ENCODE data around the gene KLF14.
"Not testable (repeated sequence)": the region's sequence is repeated elsewhere in the genome, so short reads cannot be mapped to it uniquely, and the experiment has no call there.

The KLF14 gene

DNA sequence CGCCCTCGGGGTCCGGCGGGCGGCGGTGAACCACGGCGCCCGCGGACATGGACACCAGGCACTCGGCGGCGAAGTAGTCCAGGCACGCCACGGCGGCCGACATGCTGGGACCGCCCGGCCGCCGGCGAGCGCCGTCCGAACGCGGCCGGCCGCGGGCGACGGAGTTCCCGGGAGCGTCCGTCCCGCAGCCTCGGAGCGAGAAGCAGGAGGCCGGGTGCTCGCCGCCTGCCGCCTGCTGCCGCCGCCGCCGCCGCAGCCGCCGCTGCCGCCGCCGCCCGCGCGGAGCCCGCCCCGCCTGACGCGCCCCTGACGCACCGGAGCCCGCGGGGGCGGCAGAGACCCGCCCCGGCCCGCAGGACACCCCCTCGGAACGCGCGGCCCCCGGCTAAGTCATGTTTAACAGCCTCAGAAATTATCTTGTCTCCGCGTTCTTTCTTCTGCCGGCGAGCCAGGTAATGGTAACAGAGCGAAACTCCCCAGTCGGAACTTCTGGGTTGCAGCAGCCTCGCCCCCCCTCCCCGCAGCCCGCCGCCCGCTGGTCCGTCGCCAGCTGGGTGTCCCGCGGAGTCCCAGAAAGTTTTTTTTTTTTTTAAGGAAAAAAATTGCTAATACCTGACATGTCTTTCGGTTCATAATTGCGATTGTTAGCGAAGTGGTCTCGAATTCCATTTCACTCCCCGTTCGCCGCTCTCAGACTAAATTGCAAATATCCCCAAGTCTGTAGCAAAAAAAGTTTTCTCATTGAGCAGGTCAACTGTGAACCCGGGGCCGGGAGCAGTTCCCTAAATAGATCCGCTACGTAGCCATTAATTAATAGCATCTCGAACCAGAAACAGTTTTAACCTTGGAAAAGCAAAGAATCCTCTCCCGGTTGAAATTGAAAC is at the start of gene KLF14:
TSS of gene KLF14 (minus strand) at position 277 of the 884 bp plus-strand sequence. CDS start at position 103, 174 bp downstream.
- DNase-seq: peak; percentile 39 to 40

DNA sequence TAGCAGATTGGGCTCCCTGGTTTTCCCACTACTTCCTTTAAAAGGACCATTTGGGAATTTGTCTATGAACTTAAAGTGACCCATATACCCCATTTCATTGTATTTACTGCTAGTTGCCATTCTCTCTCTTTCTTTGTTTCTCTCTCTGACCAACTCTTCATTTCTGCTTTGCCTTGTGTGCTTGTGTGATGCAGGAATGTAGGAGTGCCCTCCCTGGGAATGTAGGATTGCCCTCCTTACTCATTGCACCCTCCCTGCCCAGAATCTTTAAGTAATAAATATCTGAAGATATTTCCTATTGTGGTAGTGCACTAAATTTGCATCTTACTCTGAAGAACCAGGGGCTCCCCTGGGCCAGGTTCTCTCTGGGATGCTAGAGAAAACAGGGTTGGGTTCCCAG is 47.3 kb upstream of the KLF14 start:
- no peak for DNase-seq

DNA sequence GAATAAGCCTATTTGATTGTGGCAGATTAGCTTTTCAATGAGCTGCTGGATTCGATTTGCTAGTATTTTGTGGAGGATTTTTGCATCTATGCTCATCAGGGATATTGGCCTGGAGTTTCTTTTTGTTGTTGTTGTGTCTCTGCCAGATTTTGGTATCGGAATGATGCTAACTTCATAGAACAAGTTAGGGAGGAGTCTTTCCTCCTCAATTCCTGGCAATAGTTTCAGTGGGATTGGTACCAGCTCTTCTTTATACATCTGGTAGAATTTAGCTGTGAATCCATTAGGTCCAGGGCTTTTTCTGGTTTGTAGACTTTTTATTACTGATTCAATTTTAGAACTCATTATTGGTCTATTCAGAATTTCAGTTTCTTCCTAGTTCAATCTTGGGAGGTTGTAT is 43.4 kb upstream of the KLF14 start:
- DNase-seq: no peak

DNA sequence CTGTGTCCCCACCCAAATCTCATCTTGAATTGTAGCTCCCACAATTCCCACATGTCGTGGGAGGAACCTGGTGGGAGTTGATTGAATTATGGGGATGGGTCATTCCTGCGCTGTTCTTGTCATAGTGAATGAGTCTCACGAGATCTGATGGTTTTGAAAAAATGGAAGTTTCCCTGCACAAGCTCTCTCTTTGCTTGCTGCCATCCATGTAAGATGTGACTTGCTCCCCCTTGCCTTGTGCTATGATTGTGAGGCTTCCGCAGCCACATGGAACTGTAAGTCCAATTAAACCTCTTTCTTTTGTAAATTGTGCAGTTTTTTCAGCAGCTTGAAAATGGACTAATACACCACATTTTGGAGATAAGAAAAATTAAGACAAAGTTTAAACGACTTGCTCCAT is 38.4 kb upstream of the KLF14 start:
- DNase-seq: not testable (repeated sequence)

DNA sequence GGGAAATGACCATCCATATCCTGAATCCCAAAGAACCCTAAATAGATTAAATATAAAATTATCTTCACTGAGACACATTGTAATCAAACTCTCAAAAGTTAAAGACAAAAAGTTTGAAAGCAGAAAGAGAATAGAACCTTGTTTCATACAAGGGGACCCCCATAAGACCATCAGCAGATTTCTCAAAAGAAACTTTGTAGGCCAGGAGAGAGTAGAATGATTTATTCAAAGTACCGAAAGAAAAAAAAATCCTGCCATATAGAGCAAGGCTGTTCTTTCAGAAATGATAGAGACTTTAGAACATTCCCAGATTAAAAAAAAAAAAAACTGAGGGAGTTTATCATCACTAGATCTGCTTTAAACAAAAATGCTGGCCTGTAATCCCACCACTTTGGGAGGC is 34.8 kb upstream of the KLF14 start:
- DNase-seq: no peak

DNA sequence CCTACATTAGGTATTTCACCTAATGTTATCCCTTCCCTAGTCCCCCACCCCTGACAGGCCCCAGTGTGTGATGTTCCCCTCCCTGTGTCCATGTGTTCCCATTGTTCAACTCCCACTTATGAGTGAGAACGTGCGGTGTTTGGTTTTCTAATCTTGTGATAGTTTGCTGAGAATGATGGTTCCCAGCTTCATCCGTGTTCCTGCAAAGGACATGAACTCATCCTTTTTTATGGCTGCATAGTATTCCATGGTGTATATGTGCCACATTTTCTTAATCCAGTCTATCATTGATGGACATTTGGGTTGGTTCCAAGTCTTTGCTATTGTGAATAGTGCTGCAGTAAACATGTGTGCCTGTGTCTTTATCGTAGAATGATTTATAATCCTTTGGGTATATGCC is 30.6 kb upstream of the KLF14 start:
- DNase-seq: not testable (repeated sequence)

DNA sequence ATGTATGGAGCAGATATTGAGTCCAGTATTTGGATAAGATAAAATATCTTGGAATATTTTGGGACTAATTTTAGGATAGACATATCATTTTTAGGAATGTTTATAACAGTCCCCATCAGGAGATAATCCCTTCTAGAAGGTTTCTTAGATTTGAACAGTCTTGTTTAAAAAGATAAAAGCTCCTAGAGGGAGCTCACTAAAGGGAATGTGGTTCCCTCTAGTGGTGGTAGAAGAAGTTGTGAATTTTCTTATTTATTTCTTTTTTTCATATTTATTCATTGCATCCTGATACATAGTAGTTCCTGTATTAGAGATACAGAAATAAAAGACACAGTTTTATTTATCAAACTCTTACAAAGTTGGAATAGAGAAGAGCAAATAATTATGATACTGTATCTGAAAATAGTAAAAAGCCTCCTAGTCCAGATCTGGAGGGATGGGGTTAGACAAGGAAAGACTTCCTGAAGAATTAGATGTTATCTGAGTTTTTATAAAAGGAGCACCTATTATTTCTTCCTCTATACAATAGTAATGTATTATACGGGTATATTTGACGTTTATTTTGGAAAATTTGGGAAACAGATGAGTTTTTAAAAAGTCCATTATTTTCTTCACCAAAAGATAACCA is 24.5 kb upstream of the KLF14 start:
- DNase-seq: no peak

DNA sequence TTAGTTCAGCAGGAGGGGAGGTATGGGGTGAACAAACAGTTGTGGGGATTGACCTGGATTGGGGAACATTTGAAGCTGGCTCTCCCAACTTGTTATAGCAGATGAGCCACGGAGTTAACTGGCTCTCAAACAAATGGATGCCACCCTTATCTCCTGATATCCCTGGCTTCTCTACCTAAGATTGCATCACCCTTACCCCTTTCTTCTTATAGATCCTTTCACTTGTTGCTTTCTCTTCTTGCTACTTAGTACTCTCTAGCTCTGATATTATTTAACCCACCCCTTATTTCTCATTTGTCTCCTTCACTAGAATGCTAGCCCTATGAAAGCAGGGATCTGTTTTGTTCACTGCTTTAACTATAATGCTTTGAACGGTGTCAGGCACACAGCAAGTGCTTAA is 22.3 kb upstream of the KLF14 start:
- DNase-seq: no peak

DNA sequence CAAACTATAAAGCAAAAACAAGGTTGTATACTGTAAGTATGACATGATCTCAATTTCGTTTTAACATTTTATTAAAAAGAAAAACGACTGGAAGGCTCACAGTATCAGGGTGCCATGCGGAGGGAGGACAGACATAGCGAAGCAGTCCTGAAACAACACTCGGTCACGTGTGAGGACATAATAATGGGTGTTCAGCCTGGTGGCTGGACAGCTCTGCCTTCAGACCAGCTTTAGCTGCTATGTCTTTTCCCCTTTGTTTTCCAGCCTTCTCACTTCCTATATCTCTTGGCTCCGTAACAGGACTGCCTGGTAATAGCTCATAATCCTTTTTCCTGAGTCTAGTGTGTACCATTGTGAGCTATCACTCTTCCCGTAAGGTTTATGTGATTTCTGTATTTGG is 18.4 kb upstream of the KLF14 start:
- DNase-seq: no peak

DNA sequence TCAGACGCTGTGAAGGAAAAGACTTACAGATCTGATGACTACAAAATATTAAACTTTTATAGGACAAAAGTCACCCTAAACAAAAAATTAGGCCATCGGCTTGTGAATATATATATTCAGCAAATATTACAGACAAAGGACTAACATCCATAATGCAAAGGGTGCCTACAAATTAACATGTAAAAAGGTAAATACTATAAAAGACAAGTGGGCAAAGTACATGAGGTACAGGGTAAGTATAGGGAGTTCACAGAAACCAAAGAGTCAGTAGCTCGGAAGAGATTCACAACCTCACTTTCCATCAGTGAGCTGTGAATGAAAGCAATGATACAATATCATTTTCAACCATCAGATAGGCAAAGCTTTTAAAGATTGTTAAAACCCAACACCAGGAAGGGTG is 16.7 kb upstream of the KLF14 start:
- no peak for DNase-seq

DNA sequence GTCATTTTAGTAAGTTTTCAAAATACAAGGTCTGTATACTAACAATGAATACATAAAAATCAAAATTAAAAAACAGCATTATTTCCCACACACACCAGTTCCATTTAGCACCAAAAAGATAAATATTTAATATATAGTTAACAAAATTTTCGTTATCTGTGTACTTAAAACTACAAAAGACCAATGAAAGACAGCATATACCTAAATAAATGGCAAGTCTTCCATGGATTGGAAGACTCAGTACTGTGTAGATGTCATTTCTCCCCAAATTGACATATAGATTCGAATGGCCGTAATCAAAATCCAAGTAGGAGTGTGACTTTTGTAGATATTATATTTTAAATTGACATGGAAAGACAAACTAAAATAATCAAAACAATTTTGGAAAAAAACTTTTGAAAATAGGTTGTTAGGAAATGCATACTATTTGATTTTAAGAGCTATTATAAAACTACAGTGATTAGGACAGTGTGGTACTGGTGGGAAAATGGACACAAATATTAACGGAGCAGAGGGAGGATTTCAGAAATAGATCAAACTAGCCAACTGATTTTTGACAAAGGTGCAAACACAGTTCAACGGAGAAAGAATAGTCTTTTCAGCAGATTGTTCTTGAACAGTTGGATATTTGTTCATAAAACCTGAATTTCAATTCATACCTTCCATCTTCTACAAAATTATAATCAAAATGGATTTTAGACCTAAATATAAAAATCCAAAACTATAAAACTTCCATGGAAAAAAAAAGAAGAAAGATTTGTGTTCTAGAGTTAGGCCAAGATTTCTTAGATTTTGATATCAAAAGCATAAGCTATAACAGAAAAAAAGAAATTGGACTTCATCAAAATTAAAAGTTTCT is 14.8 kb upstream of the KLF14 start:
- DNase-seq: no peak

DNA sequence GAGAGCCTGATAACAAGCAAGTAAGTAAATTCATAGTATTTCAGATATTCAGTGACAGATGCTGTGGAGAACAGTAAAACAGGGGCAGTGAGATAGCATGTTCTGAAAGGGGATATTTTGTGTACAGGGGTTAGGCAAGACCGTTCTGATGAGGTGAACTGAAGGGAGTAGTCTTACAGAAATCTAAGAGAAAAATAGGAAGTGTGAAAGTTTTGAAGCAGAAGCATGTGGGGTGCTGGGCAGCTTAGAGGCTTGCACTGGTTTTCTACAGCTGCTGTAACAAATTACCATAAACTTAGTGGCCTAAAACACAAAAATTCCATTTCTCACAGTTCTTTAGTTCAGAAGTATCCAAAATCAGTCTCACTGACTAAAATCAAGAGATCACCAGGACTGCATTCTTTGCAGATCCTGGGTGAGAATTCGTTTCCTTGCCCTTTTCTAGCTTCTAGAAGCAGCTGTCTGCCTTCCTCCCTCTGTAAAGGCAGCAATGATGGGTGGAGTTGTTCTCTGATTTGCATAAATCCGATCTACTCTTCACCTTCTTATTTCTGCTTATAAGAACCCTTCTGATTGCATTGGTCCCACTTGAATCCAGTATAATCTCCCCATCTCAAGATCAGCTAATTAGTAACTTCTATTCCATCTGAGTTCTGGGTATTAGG is 7.5 kb upstream of the KLF14 start:
- no peak for DNase-seq

DNA sequence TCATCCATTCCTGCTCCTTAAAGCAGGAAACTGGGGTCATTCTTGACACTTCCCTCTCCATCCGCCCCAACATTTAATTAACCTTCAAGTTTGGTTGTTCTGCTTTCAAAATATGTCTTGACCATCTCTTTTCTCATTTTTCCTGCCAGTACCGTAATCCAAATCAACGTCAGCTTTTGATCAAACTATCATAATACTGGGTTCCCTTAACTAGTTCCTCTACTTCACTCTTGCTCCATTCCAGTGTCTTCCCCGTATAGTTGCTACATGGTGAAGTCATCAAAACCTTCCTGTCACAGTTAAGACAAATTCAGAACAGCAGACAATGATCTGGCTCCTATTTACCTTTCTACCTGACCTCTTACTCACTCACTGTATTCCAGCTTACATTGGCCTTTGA is 6.6 kb upstream of the KLF14 start:
- no peak for DNase-seq

DNA sequence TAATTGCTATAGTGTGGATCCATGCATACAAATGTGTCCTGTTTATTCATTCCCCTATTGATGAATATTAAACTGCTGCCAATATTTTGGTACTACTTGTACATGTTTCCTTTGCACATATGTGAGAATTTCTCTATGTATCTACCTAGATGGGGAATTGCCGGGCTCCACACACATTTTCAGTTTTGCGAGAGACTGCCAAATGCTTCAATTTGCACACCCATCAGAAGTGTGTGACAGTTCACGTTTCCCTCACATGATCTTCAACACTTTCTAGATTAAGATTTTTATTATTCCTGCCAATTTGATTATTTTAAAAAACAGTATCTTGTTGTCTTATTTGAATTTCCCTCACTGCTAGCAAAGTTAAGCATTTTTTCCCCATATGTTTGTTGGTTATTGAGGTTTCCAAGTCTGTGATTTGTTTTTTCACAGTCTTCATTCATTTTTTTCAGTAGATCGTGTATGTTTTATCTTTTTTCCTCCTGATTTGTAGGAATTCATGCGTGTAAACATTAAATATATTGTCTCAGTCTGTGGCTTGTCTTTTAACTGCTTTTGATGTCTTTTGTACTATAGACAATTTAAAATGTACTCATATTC is 2.4 kb upstream of the KLF14 start:
- DNase-seq: no peak

DNA sequence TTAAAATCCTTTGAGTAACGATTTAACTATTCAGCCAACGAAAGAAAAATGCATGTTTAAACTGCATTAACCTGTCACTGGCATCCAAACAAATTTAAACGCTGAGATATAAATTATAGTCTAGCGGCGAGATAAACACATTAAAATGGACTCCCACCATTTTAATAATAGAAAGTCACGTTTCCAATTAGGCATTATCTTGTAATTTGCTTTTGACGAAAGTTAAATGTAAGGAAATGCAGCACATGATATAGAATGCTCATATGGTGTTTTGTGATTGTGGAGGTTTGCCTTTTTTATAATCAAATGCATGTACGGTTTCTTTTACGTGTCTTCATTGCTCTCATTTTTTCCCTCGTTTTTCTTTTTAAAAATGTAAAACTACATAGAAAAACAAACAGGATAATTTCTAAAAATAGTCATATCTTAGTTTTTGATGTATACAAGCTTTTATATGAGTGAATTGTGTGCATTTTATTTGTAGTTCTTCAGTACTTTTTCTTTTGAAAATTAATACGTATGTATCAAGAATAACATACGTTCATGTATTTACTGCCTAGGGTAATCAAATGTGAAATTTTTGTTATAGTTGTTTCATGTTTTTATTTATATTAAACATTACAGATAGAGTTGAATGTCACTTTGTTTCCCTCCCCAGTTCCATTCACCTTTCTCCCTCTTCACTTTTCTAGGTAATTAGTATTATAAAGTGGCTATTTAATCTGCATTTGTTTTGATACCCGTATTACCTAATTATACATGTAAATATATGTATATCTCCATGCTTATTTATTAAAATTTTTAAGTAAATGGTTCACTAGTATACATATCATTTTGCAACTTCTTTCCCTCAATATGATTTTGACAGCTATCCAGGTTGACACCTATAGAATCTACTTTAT is 1.1 kb upstream of the KLF14 start:
- no peak for DNase-seq

DNA sequence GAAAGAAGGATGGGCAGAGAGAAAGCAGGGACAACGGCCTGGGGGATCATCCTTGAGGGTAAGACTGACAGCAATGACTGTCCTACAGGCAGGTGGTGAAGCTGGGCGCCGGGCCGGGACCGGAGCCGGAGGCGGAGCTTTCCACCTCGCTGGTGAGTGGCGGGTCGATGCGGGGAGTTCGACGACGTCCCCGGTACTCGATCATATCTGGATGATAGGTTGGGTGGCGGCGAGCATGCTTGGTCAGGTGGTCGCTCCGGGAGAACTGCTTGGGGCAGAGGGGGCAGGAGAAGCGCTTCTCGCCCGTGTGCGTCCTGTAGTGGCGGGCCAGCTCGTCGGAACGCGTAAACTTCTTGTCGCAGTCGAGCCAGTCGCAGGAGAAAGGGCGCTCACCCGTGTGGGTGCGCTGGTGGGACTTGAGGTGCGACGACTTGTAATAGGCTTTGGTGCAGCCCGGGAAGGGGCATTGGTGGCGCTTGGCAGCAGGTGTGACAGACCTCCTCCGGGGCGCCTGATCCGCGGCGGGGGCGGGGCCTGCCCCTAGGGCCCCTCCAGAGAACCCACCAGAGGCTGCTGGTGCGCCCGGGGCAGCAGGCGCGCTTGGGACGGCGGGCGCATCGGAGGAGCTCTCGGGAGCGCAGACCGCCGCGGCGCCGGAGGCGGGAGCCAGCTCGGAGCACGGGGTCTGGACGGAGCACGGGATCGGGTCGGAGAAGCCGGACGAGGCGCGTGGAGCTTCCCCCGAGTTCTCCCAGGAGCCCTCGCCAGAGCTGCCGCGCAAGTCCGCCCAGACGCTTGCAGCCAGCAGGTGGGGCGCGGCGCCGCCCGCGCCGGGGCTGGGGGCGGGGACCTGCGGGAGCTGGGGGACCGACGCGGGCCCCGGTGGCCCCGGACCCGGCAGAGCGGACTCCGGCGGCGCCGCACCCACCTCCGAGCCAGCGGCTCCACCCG is 752 bp downstream of the KLF14 start:
- peak; percentile 19 to 21 for DNase-seq

DNA sequence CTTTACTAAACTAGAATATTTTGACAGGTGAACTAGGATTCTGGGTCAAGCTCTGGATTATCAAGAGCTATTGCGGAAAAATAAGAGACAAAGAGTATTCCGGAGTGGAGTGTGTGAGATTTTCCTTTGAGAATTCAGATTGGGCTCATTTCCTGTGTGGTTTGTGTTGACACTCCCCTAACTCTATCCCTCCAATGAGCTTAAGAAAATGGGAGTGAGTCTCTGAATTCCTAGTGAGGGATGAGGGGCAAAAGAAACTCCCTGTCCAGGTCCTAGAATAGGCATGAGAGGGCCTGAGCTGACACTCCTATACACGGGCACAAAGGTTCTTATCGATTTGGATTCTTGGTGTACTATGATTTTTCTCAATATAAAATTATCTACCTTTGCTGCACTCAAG is 10.2 kb downstream of the KLF14 start:
- no peak for DNase-seq

DNA sequence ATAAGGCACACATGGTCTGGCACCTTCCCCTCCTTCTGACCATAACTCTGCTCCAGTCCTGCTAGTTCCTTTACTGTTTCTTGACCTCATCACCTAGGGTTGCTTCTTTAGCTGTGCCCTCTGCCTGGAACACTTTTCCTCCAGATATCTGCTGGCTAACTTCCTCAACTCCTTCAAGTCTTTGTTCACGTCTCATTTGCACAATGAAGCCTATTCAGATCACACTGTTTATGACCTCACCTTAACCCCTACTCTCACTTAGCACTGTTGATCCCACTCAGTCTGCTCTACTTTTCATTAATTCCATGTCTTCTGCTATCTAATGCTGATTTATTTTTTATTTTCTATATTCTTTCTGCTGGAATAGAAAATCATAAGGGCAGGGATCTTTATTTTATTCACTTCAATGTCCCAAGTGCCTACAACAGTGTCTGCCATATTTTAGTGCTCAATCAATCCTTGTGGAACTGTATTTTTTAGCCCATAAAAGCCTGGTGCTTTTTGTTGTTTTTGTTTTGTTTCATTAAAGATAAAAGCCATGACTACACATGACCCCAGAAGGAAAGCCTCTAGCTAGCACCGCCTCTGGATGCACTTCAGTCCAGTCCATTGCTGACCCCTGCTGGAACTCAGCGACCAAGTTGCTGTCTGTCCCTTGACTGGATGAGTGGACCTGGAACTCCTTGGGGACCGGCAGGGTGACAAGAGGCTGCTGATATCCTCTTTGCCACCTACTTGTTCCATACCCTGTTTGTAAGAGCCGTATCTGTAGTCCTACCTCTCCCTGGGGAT is 12.3 kb downstream of the KLF14 start:
- DNase-seq: no peak

DNA sequence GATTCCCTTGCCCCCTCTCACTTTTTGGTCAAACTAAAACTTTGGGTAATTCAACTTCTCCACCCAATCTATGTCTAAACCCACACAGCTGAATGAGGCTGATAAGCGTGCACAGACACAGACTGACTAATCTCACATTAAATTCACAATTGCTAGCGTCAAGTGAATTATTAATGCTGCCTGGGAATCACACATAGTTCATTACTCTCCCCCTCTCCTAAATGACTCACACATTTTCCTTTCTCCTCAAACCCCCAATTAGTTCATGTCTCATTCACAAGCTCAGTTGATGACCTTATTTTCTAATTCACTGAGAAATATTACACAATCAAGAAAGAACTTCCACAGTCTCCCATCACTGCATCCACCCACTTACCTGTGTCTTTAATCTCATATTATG is 14.5 kb downstream of the KLF14 start:
- DNase-seq: no peak
